Ovary (tissue), 3 donors: ENCODE measurements around the gene POLR3GL.

ENCODE experiments used
- EP300 ChIP-seq: sonication (generic); formaldehyde crosslinking; IDR thresholded peaks from one replicate; pipeline ENCODE4 v1.6.1; 2017; ENCODE audit warnings: antibody characterized with exemption
- POLR2A ChIP-seq: fragments of 450-650 bp; IDR thresholded peaks from one replicate; pipeline ENCODE4 v1.6.1; 2017; ENCODE audit warnings: antibody characterized with exemption, mild to moderate bottlenecking, moderate library complexity
- TF ChIP-seq, protein P1 (sequence below), 3 donors: fragments of 450-650 bp in 2 of 3; fragments of 200-600 bp in 1 of 3; IDR thresholded peaks; one replicate each; pipeline versions ENCODE4 v1.5.1 to v1.8.0; 2016 to 2022; ENCODE audit warnings: antibody characterized with exemption in 3 of 3, mild to moderate bottlenecking in 1 of 3
- donor health status: DM: no; HTN: no; CAD: no.

DNA sequence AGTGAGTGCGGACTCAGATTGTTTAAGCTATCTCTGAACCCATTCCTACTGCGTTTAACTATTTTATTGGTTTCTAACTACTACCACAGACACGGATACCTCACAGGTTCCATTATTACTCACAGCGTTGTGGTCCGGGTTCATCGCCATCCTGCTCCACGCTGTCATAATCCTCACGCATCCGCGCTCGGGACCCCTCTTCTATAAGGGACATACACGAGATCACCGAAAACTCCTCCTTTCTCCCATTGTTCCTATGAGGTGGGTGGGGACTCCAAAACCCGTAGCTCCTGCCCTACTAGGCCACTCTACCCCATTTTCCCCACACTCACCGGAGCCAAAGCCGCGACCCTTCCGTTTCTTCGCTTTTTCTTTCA is 37.8 kb upstream of the POLR3GL start:
- TF ChIP-seq, protein P1, sequence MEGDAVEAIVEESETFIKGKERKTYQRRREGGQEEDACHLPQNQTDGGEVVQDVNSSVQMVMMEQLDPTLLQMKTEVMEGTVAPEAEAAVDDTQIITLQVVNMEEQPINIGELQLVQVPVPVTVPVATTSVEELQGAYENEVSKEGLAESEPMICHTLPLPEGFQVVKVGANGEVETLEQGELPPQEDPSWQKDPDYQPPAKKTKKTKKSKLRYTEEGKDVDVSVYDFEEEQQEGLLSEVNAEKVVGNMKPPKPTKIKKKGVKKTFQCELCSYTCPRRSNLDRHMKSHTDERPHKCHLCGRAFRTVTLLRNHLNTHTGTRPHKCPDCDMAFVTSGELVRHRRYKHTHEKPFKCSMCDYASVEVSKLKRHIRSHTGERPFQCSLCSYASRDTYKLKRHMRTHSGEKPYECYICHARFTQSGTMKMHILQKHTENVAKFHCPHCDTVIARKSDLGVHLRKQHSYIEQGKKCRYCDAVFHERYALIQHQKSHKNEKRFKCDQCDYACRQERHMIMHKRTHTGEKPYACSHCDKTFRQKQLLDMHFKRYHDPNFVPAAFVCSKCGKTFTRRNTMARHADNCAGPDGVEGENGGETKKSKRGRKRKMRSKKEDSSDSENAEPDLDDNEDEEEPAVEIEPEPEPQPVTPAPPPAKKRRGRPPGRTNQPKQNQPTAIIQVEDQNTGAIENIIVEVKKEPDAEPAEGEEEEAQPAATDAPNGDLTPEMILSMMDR (IDR thresholded peaks at IDR 0.05): no peak
- TF ChIP-seq EP300 (no peak), POLR2A (no peak)
